Liver (tissue), 9 donors: ENCODE measurements around the gene LRP3. TPM values are rescaled to one million over a fixed set of nuclear protein-coding genes. Genes with fewer than 3 reads are reported as not detected.
A peak's percentile ranks its signal among the peaks of the same experiment; 100 is the strongest.

Experiments used
- DNase-seq: peaks from one replicate; pipeline ENCODE4 v3.0.0-alpha.2; 2017; ENCODE audit warnings: low spot score
- H3K27ac ChIP-seq, 2 donors: one replicate each; pipeline ENCODE4 v1.7.0; 2013; ENCODE audit warnings: inconsistent platforms in 2 of 2, low read length in 2 of 2, control low read depth in 1 of 2, low read depth in 1 of 2, mild to moderate bottlenecking in 1 of 2
- H3K27me3 ChIP-seq, 4 donors: one replicate each; pipeline versions ENCODE4 v1.6.1 to v1.7.0; 2013; ENCODE audit warnings: low read length in 3 of 4, inconsistent platforms in 1 of 4, mild to moderate bottlenecking in 1 of 4, moderate library complexity in 1 of 4; ENCODE audit not compliant: control insufficient read depth in 4 of 4, insufficient read depth in 4 of 4
- H3K36me3 ChIP-seq, 4 donors: one replicate each; pipeline versions ENCODE4 v1.6.1 to v1.7.0; 2013; ENCODE audit warnings: low read length in 3 of 4, mild to moderate bottlenecking in 3 of 4, low read depth in 1 of 4, moderate library complexity in 1 of 4; ENCODE audit not compliant: control insufficient read depth in 4 of 4, insufficient read depth in 3 of 4
- H3K4me1 ChIP-seq, 4 donors: one replicate each; pipeline versions ENCODE4 v1.6.1 to v1.7.0; 2013; ENCODE audit warnings: low read length in 3 of 4, mild to moderate bottlenecking in 3 of 4, moderate library complexity in 1 of 4; ENCODE audit not compliant: control insufficient read depth in 4 of 4, insufficient read depth in 4 of 4
- H3K4me3 ChIP-seq, 3 donors: one replicate each; pipeline versions ENCODE4 v1.6.1 to v1.7.0; 2013; ENCODE audit warnings: low read length in 3 of 3, control low read depth in 1 of 3, low read depth in 1 of 3, mild to moderate bottlenecking in 1 of 3
- H3K9ac ChIP-seq, 2 donors: one replicate each; pipeline ENCODE4 v1.7.0; 2013; ENCODE audit warnings: low read length in 2 of 2, mild to moderate bottlenecking in 2 of 2, moderate library complexity in 2 of 2, control low read depth in 1 of 2, low read depth in 1 of 2
- H3K9me3 ChIP-seq, 4 donors: one replicate each; pipeline versions ENCODE4 v1.6.1 to v1.7.0; 2013; ENCODE audit warnings: low read length in 3 of 4; ENCODE audit not compliant: control insufficient read depth in 4 of 4
- ATF3 ChIP-seq: IDR thresholded peaks from 2 replicates; pipeline ENCODE4 v1.6.1; 2016; ENCODE audit warnings: antibody characterized with exemption
- CTCF ChIP-seq: fragments of 150-350 bp; IDR thresholded peaks from 2 replicates; pipeline ENCODE4 v1.5.1; 2017; ENCODE audit warnings: improper control_type of control experiment, low read depth, low read length; ENCODE audit not compliant: missing input control
- EGR1 ChIP-seq, 2 donors: IDR thresholded peaks; 2 replicates each; pipeline ENCODE4 v1.6.1; 2016 to 2018; ENCODE audit warnings: antibody characterized with exemption in 2 of 2, low read depth in 2 of 2
- FOXA1 ChIP-seq: IDR thresholded peaks from 2 replicates; pipeline ENCODE4 v1.6.1; 2016; ENCODE audit warnings: antibody characterized with exemption
- FOXA2 ChIP-seq: IDR thresholded peaks from 2 replicates; pipeline ENCODE4 v1.6.1; 2016; ENCODE audit warnings: antibody characterized with exemption
- GABPA ChIP-seq, 2 donors: IDR thresholded peaks in 1 of 2; conservative IDR thresholded peaks in 1 of 2; 2 replicates each; pipeline ENCODE4 v1.6.1; 2016; ENCODE audit warnings: antibody characterized with exemption in 2 of 2, mild to moderate bottlenecking in 1 of 2, moderate library complexity in 1 of 2
- HNF4A ChIP-seq, 2 donors: conservative IDR thresholded peaks; 2 replicates each; pipeline ENCODE4 v1.6.1; 2016; ENCODE audit warnings: antibody characterized with exemption in 2 of 2, mild to moderate bottlenecking in 2 of 2
- HNF4G ChIP-seq: IDR thresholded peaks from 2 replicates; pipeline ENCODE4 v1.6.1; 2016; ENCODE audit warnings: antibody characterized with exemption
- JUND ChIP-seq, 2 donors: IDR thresholded peaks; 2 replicates each; pipeline ENCODE4 v1.6.1; 2016; ENCODE audit warnings: antibody characterized with exemption in 2 of 2
- NR2F2 ChIP-seq: IDR thresholded peaks from 2 replicates; pipeline ENCODE4 v1.6.1; 2016; ENCODE audit warnings: antibody characterized with exemption
- RAD21 ChIP-seq, 2 donors: IDR thresholded peaks; 2 replicates each; pipeline ENCODE4 v1.6.1; 2016; ENCODE audit warnings: antibody characterized with exemption in 2 of 2, mild to moderate bottlenecking in 2 of 2
- RXRA ChIP-seq, 2 donors: IDR thresholded peaks; 2 replicates each; pipeline ENCODE4 v1.6.1; 2017 to 2018; ENCODE audit warnings: antibody characterized with exemption in 2 of 2, mild to moderate bottlenecking in 1 of 2
- SP1 ChIP-seq: IDR thresholded peaks from 2 replicates; pipeline ENCODE4 v1.6.1; 2018; ENCODE audit warnings: antibody characterized with exemption, mild to moderate bottlenecking
- TAF1 ChIP-seq: conservative IDR thresholded peaks from 2 replicates; pipeline ENCODE4 v1.6.1; 2016; ENCODE audit warnings: antibody characterized with exemption, mild to moderate bottlenecking
- YY1 ChIP-seq: IDR thresholded peaks from 2 replicates; pipeline ENCODE4 v1.6.1; 2016; ENCODE audit warnings: antibody characterized with exemption, mild to moderate bottlenecking
- ZBTB33 ChIP-seq: IDR thresholded peaks from 2 replicates; pipeline ENCODE4 v1.6.1; 2016; ENCODE audit warnings: antibody characterized with exemption
- WGBS: extraction: QIAGEN DNeasy Blood & Tissue Kit; methylation state at CpG from one replicate; pipeline ENCODE4 v1.1.7; 2013; 5-methylcytosine and 5-hydroxymethylcytosine counted together
- polyA plus RNA-seq, 2 donors: library from polyadenylated mRNA; stranded (reverse) in 1 of 2; unstranded in 1 of 2; fragments of 200-250 nt in 1 of 2; fragments of >200 nt in 1 of 2; fragmentation: Nextera tagmentation in 1 of 2; extraction: Ambion mirVana in 1 of 2; gene quantifications; one replicate each; pipeline versions ENCODE4 v1.2.1 to v1.2.3, GENCODE V29; 2013 to 2015
- total RNA-seq, 2 donors: library from RNA; depleted of rRNA; stranded (reverse); fragments of >200 nt; gene quantifications; one replicate each; pipeline ENCODE4 v1.2.3, GENCODE V29; 2014
- TF ChIP-seq, protein P1 (sequence below): IDR thresholded peaks from 2 replicates; pipeline ENCODE4 v1.6.1; 2016; ENCODE audit warnings: antibody characterized with exemption
- TF ChIP-seq, protein P2 (sequence below): IDR thresholded peaks from 2 replicates; pipeline ENCODE4 v1.6.1; 2016; ENCODE audit warnings: antibody characterized with exemption, mild to moderate bottlenecking
- donor health status: healthy.
- donor health status: healthy.
- donor health status: healthy.
- donor health status: healthy.
- donor health status: healthy.

Gene LRP3
- total and polyA plus RNA-seq, 4 donors, result 2.5 to 42.3 (median 15.4) TPM

- 43% methylated on average over 8 of the region's 8 CpGs for WGBS
- peak overlapping the region in 1 of 2 donors; percentile 39 for H3K9ac ChIP-seq
- no peak overlapping the region for H3K4me3 ChIP-seq
- H3K27me3 ChIP-seq, result no peaks in the 10 kb centered on the region
- H3K4me1 ChIP-seq, result peaks cover 15 to 48% (median 38%) of the 10 kb centered on the region in 4 donors
- H3K27ac ChIP-seq, result peak overlapping the region; percentile 67 to 91
- no peak for DNase-seq
- H3K36me3 ChIP-seq, result no peaks in the 10 kb centered on the region
- H3K9me3 ChIP-seq, result peaks cover 0 to 4% (median under 1%) of the 10 kb centered on the region in 4 donors
- TF ChIP-seq, protein P1, sequence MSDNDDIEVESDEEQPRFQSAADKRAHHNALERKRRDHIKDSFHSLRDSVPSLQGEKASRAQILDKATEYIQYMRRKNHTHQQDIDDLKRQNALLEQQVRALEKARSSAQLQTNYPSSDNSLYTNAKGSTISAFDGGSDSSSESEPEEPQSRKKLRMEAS, result no peak
- TF ChIP-seq RAD21 (IDR thresholded peaks at IDR 0.05), result peak in 1 of 2 donors; percentile 50
Measured at GRCh38 chr19:33248104-33248503, 54.0 kb downstream of the LRP3 start.

- peak; percentile 70 for DNase-seq
- H3K27ac ChIP-seq, result peak overlapping the region; percentile 67 to 91
- 31% methylated on average over 11 of the region's 11 CpGs for WGBS
Measured at GRCh38 chr19:33248553-33248953, 54.4 kb downstream of the LRP3 start.

More at GRCh38 chr19:33248553-33248953, 54.4 kb downstream of the LRP3 start:
- no peaks in the 10 kb centered on the region for H3K36me3 ChIP-seq
- H3K9me3 ChIP-seq, result peaks cover 0 to 4% (median under 1%) of the 10 kb centered on the region in 4 donors
- no peak overlapping the region for H3K9ac ChIP-seq
- H3K4me1 ChIP-seq, result peaks cover 15 to 48% (median 38%) of the 10 kb centered on the region in 4 donors
- TF ChIP-seq TAF1 (no peak), YY1 (no peak), FOXA2 (no peak), ATF3 (no peak), HNF4A (conservative IDR thresholded peaks at IDR 0.05) (peak; percentile 68 to 71), SP1 (peak; percentile 69), ZBTB33 (no peak), JUND (IDR thresholded peaks at IDR 0.05) (peak in 1 of 2 donors; percentile 55), NR2F2 (peak; percentile 68), CTCF (no peak), HNF4G (no peak), RXRA (IDR thresholded peaks at IDR 0.05) (peak; percentile 83 to 90), FOXA1 (no peak), EGR1 (IDR thresholded peaks at IDR 0.05; ENCODE audit: low read depth in 2 of 2) (no peak), RAD21 (IDR thresholded peaks at IDR 0.05) (no peak), GABPA (IDR thresholded peaks at IDR 0.05 in 1 of 2, conservative IDR thresholded peaks at IDR 0.05 in 1 of 2) (no peak)
- TF ChIP-seq, protein P2, sequence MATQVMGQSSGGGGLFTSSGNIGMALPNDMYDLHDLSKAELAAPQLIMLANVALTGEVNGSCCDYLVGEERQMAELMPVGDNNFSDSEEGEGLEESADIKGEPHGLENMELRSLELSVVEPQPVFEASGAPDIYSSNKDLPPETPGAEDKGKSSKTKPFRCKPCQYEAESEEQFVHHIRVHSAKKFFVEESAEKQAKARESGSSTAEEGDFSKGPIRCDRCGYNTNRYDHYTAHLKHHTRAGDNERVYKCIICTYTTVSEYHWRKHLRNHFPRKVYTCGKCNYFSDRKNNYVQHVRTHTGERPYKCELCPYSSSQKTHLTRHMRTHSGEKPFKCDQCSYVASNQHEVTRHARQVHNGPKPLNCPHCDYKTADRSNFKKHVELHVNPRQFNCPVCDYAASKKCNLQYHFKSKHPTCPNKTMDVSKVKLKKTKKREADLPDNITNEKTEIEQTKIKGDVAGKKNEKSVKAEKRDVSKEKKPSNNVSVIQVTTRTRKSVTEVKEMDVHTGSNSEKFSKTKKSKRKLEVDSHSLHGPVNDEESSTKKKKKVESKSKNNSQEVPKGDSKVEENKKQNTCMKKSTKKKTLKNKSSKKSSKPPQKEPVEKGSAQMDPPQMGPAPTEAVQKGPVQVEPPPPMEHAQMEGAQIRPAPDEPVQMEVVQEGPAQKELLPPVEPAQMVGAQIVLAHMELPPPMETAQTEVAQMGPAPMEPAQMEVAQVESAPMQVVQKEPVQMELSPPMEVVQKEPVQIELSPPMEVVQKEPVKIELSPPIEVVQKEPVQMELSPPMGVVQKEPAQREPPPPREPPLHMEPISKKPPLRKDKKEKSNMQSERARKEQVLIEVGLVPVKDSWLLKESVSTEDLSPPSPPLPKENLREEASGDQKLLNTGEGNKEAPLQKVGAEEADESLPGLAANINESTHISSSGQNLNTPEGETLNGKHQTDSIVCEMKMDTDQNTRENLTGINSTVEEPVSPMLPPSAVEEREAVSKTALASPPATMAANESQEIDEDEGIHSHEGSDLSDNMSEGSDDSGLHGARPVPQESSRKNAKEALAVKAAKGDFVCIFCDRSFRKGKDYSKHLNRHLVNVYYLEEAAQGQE, result no peak
- TF ChIP-seq, protein P1, result no peak
- no peaks in the 10 kb centered on the region for H3K27me3 ChIP-seq
- H3K4me3 ChIP-seq, result no peak overlapping the region
